HG03045 (cell line): ENCODE data around the gene GSE1.

Experiments
- ATAC-seq: cut with Tn5 transposase; IDR thresholded peaks from one replicate; pipeline ENCODE4 v1.9.1; 2021; ENCODE audit warnings: mild to moderate bottlenecking, moderate library complexity; ENCODE audit not compliant: unreplicated experiment

The GSE1 gene

DNA sequence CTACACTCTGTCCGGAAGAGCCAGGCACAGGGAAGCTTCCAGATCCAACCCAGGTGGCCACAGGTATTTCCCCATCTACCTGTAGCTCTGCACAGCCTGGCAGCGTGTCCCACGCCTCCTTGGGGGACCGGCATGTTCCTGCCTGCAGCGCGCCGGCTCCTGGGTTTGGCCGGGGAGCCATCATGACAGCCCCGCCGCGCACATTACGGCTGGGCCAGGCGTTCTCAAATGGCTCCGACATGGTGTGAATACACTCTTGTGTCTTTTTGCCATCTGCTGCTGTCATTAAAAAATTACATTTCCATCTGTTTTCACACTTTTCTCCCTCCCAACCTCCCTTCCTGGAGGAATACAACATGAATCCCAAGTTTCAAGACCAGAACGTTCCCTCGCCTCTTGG is 83.7 kb downstream of the GSE1 start:
- ATAC-seq = no peak

DNA sequence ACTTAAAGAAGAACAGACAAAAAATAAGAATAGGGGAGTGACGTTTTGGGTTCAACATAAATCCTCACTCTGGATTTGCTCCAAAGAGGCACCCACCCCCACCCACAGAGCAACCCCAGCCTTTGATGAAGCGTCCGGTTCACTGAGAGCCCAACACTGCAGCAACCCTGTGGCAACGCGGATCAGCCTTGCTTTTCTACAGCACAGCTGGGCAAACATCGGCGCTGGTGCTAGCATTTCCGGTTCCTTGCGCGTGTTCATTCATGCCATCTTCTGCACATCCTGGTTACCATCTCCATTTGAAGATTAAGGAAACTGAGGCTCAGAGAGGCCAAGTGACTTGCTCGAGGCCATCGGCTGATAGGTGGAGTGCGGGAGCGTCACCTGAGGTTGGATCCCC is 84.3 kb downstream of the GSE1 start:
- ATAC-seq = no peak

DNA sequence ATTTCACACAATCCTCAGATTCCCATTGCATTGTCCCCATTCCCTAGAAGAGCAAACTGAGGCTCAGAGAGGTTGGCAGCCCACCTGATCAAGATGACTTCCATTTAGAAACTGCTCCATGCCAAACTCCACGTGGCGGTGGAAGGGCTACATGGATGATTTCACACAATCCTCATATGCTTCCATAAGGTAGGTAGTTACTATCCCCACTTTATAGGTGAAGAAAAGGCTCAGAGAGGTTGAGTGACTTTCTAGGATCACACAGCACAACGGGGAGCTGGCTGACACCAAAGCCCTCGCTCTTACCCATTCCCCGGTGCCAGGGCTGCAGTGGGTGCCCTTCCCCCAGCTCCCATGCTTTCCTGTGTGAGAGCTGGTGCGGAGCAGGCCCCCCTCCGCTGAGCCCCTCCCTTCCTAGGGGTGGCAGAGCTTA is 85.4 kb downstream of the GSE1 start:
- no peak for ATAC-seq

DNA sequence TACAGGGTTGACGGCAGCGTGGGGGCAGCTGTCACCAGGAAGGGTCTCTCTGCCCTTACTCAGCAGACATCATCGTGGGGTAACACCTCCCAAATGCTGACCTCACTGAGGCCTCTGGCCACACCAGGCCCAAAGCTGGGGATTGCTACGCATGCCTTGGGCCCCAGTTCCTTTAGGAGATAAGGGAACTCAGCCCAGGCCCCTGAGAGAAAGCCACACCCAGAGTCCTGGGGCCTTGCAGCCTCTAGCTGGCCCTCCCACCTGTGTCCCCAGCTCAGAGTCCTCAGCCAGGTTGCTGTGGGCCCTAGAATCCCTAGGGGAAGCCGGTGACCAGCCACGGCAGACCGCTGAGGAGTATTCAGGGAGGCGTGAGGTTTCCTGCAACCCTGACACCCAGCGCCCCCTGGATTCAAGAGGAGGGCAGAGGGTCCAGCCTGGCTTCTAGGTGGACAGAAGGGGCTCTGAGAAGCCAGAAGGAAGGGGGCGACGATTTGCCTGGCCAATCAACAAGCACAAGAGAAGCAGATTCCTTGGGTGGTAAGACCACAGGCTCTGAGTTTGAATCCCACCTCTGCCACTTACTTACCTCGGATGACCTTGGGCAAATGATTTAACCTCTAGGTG is 85.9 kb downstream of the GSE1 start:
- no peak for ATAC-seq

DNA sequence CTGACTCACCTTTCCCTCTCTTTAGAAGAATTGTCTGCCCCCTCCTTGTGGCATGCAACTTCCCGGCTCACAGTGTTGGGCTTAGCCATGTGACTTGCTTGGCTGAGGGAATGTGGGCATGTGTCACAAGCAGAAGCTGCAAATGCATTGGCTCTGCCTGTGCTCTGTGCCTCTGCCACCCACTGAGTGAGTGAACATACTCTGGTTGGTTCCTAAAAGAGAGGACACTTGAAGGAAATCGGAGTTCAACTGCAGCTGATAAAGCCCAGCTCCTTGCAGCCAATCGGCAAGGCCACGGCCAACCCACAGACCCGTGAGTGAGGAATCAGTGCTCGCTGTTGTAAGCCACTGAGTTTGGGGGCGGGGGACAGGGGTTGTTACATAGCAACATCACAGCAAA is 86.5 kb downstream of the GSE1 start:
- ATAC-seq = no peak

DNA sequence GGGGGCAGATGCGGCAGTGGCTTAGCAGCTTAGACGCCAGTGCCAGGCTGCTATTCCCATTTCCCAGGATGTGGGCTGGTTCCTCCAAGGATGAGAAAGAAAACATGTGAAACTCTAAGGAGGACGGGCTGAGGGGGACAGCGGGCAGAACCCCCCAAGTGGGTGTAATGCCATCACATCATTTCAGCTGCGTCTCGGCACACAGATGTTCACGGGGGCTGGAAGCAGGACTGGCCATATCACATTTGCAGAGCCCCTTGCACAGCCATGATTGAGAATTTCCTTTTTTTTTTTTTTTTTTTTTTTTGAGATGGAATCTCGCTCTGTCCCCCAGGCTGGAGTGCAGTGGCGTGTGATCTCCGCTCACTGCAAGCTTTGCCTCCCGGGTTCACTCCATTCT is 90.9 kb downstream of the GSE1 start:
- no peak for ATAC-seq

DNA sequence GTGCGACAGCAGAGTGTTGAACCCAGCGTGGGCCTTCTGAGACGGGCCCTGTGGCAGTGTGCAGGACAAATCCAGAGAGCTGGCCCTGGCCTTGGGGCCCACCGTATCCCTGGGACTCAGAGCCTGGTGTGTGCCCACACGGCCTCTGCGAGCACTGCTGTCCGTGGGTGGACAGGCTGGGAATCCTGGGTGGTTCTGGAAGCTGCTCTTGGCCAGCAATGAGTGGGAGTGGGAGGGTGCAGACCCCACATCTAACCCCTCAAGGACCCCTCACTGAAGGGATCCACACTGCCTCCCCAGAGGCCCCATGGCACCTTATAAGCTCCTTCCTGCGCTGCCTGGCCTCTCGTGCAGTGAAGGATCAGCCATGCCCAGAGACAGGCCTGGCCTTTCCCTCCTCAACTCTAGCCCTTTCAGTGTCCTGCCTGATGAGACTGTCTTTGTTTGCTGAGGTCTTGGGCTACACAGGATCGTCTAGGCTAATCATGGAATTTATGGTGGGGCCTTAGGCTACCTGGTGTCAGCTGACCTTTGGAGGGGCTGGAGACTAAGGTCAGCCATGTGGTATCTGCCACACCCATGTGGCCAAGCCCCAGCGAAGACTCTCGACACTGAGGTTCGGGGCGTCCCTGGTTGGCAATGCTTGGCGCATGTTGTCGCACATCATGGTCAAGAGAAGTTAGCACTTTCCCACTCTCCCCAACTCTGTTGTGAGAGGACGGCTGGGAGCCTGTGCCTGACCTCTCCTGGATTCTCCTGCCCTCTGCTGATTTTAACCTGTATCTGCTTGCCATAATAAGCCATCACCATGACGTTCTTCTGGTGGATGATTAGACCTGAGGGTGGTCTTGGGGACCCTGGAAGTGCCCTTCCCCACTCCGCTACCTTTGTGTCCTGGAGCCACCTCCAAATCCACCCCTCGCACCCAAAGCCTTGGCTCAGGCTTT is 92.1 kb downstream of the GSE1 start:
- no peak for ATAC-seq

DNA sequence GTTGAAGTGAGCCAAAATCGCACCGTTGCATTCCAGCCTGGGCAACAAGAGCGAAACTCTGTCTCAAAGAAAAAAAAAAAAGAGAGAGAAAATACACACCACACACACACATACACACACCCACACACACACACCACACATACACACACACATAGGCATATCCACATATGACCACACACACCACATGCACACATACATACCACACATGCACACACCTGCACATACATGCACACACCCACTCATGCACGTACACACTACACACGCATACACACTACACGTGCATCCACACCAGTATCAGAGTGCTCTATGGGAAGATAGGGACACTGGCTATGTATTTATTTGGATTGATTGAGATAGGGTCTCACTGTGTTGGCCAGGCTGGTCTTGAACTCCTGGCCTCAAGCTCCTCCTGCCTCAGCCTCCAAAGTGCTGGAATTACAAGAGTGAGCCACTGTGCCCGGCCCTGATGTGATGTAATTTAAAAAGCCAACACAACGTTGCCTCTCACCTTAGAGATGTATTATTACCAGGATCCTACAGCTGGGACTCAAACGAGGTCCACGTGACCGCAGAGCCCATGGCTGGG is 93.4 kb downstream of the GSE1 start:
- no peak for ATAC-seq

DNA sequence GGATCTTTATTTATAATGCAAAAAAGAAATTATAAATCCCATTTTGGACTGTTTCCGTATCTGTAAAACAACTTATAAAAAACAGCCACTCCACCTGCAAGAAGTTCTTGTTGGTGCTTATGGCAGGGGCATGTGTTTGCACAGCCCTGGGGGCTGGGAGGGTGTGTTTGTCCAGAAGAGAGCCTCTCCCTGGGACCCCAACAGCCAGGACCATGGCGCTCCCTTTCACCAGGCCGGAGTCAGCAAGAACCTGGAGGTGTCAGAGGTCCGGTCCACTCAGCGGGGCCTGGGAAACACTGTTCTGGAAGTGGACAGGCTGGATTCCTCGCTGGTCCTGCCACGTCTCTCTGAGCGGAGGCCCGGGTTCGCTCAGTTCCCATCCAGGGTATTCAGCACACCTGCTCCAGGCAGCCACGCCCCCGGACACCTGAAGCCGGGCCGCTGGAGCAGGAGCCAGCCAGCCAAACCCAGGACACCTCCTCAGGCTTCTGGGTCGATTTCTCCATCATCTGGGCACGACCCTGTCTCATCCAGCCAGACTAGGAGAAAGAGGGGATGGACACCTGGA is 94.5 kb downstream of the GSE1 start:
- ATAC-seq = no peak

DNA sequence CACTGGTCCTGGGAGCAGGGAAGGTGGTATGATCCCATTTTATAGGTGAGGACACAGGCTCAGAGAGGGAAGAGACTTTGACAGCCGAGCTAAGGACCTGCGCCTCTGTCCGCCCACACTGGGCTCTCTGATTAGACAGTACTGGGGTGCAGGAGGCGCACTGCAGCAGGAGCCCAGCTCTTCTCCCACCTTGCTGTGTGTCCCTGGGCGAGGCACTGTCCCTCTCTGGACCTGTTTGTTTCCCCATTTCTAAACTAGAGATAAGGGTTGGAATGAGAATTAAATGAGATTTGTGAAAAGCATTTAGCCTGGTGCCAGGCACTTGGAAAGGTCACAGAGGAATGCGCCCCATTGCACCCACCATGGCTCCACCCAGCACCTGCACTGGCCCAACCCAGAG is 95.2 kb downstream of the GSE1 start:
- ATAC-seq = no peak

DNA sequence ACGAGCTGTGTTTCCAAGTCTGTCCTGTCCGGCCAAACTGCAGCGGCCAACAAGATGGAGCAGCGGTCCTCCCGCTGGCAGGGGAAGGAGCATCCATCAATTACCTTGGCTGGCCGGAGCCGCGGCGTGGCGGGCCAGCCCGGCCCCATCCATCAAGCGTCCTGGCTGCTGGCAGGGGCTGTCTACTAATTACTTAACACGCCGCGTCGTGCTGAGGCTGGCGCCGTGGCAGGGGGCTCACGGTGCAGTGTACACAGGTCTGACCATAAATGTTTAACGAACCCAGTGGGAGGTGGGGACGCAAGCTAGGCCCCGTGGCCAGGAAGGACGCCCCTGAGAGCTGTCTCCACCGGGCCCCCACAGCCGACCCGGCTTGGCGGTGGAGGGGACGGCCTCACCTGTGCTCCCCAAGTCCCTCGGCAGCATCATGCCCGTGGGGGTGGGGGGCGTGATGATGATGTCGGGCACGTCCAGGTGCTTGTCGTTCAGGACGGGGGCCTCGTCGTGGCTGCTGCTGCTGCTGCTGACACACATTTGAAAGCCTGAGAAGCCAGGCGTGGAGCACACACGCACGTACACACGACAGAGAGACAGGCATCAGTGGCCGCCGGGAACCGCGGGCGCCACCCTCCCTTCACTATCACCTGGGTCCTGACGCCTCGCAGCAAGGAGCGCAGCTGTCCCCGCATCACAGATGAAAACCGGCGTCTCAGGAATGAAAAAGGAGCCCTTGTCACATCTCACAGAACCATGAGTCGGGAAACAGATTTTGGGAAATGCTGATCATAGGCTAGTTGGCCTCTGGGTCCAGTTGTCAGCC is 96.9 kb downstream of the GSE1 start:
- ATAC-seq = no peak

DNA sequence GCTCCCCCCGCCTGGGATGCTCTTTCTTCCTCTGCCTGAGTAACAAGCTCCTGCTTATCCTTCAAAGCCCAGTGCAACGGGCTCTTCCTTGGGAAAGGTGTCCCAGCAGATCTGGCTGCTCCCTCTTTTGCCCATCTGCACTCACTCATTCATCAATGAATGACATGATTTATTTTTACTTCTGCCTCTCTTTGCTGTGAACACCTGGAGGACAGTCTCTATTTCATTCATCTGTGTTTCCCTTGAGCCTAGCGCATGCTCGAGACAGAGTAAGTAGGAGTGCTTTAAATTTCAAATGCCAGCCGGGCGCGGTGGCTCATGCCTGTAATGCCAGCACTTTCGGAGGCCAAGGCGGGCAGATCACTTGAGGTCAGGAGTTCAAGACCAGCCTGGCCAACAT is 97.6 kb downstream of the GSE1 start:
- no peak for ATAC-seq

DNA sequence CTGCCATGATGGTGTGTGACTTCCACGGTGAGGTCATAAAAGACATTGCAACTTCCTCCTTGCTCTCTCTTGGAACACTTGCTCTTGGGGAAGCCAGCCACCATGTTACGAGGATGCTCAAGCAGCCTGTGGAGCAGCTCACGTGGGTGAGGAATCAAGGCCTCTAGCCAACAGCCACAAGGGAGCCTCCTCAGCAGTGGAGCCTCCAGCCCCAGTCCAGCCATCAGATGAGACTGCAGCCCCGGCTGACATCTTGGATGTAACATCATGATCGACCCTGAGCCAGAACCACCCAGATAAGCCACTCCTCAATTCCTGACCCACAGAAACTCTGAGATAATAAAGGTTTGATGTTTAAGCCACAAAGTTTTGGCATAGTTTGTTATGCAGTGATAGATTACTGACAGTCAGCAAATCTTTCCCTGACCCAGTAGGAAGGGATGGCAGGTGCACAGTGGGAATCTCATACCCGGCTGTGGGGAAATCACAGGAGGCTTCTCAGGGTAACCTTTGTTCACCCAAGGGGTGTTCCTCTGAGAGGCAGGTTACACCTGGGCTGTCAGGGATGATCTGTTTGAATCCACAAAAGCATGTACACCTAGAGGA is 99.0 kb downstream of the GSE1 start:
- no peak for ATAC-seq

DNA sequence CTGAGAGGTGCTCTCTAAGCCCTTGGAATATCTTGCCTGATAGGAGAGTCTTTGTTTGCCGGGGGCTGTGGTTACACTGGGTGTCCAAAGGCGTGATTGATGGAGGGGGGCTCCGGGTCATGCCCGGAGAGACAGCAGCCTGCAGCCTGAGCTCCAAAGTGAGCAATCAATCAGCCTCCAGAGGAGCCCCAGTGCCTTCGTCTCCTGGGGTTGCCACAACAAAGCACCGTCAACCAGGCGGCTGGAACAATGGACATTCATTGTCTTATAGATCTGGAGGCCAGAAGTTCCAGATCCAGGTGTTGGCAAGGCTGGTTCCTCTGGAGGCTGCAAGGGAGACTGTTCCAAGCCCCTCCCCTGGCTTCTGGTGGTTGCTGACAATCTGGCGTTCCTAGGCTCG is 99.7 kb downstream of the GSE1 start:
- no peak for ATAC-seq

DNA sequence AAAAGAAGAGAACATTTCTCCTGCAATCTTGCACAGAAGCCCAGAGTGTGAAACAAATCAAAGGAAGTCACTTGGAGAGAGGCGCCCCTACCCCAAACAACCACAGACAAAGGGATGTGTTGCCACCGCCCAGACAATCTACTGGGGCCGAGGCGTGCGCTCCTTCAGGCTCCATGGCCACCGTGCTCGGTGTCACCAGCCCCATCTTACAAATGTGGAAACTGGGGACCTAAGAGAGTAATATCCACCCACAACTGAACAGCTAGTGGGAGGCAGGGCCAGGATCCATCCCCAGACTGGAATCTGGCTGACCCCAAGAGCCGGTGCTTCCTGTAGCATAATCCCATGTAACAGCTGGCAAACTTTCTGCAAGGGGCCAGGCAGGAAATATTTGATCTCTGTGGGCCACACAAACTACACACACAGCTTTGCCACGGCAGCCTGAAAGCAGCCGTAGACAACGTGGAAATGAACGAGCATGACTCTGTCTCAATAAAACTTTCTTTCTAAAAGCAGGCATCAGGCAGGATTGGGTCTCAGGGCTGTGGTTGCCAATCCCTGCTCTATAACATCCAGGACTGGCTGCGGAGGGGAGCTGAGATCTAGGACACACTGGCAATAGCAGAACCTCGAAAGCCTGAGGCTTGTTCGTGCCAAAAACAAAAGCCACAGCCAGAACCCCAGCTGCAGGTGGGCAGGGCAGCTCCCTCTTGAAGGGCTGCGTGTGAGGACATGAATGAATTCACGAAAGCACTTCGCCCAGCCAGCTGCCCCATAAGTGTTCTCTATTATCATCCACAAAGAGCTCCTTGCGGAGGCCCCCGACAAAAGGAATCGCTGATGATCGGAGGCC is 102.3 kb downstream of the GSE1 start:
- no peak for ATAC-seq

DNA sequence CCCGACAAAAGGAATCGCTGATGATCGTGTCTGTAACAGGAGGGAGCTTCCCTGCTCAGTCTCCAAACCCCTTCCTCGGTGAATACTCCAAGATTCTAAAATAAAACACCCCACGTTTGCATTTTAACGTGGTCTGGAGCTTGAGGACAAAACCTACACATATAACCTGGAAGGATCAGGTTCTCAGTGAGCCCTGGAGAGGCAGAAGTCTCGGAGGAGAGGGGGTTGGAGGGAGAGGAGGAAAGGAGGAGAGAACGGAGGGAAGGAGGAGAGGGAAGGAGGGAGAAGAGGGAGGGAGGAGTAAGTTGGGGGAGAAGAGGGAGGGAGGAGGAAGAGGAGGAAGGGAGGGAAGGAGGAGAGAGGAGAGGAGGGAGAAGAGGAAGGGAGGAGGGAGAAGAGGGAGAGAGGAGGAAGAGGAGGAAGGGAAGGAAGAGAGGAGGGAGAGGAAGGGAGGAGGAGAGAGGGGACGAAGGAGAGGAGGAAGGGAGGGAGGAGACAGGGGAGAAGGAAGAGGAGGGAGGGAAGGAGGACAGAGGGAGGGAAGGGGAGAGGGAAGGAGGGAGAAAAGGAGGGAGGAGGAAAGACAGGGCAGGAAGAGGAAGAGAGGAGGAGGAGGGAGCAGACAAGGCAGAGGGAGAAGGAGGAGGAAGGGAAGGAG is 103.0 kb downstream of the GSE1 start:
- no peak for ATAC-seq

DNA sequence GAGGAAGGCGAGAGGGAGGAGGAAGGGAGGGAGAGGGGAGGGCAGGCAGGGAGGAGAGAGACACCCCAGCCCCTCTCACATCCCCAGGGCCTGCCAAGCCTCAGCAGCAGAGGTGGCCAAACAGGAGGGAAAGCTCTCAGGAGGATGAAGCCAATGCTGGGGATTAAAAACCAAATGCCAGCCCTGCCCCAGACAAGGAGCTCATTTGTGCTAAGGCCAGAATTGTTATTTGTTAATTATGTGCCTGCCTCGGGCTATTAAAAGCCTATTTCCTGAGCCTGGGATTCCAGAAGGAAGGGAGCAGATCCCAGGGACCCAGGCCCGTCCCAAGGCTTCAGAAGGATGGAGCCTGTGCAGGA is 103.5 kb downstream of the GSE1 start:
- ATAC-seq = no peak

DNA sequence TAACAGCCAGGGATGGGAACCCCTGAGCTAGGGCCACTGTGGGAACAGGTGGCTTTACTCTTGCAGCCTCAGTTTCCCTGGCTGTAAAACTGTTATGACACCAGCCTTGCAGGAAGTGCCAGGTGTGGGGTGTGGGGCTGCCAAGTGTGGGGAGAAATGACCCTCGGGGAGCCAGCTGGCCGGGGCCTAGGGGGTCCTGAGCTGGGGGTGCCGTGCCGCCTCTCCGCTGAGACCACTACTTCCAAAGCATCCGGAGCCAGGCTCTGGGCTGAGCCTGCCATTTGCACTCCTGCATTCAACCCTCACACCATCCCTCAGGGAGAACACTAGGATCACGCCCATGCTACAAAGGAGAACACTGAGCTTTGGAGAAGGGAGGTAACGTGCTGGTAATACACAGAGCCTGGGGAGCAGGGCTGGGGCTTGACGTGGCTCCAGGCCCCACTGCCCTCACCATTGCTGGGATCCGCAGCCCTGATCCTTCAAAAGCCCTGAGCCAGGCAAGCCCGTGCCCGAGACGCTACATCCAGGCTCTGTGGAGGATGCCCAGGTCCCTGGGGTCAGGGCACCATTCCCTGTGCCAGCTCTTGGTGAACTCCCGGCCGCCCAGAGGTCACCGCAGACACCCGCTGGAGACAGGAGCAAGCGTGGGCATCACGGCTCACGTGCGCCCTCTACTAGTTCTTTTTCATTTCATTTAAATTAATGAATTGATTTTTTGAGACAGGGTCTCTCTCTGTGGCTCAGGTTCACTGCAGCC is 104.5 kb downstream of the GSE1 start:
- no peak for ATAC-seq

DNA sequence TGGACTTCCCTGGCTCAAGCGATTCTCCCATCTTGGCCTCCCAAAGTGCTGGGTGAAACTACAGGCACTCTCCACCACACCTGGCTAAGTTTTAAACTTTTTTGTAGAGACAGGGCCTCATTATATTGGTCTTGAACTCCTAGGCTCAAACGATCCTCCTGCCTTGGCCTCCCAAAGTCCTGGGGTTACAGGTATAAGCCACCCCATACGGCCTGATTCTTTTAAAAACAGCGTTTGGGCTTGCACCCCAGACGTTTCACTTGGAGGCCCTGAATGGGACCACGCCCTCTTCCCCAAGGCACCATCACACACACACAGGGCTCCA is 105.0 kb downstream of the GSE1 start:
- ATAC-seq = no peak
